NB4 (cell line): ENCODE results near the gene FSTL4.

Source experiments
- MYC ChIP-seq: IDR thresholded peaks from 2 replicates; pipeline ENCODE4 v1.6.1; 2011; ENCODE audit warnings: low read depth, low read length
- POLR2A ChIP-seq: IDR thresholded peaks from 2 replicates; pipeline ENCODE4 v1.6.1; 2011; ENCODE audit warnings: mild to moderate bottlenecking; ENCODE audit not compliant: insufficient read length; ENCODE audit errors: extremely low read depth
- TF ChIP-seq, protein P1 (sequence below): IDR thresholded peaks from one replicate; pipeline ENCODE4 v1.5.1; 2012; ENCODE audit warnings: low read depth, low read length
- TF ChIP-seq, protein P2 (sequence below): IDR thresholded peaks from 2 replicates; pipeline ENCODE4 v1.6.1; 2011; ENCODE audit warnings: low read depth, low read length

DNA sequence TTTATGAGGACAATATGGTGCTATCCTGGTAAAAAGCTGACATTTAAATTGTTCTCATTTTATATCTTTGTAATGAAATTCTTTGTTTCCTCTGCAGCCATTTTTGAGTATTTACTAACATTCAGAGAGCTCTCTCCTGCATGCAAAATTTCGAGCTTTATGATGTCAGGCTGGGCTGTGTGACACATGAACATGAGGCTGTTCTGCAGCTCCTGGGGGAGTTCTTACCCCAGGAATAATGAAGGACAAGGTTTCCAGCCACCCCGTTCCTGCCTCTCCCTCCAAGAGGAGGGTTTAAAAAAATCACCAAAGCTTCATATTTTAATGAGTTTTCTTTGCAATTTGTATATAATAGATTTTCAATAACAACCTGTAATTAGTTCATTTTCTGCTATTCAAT lies 308.2 kb downstream of the FSTL4 start:
- no peak for TF ChIP-seq POLR2A
- TF ChIP-seq, protein P1, sequence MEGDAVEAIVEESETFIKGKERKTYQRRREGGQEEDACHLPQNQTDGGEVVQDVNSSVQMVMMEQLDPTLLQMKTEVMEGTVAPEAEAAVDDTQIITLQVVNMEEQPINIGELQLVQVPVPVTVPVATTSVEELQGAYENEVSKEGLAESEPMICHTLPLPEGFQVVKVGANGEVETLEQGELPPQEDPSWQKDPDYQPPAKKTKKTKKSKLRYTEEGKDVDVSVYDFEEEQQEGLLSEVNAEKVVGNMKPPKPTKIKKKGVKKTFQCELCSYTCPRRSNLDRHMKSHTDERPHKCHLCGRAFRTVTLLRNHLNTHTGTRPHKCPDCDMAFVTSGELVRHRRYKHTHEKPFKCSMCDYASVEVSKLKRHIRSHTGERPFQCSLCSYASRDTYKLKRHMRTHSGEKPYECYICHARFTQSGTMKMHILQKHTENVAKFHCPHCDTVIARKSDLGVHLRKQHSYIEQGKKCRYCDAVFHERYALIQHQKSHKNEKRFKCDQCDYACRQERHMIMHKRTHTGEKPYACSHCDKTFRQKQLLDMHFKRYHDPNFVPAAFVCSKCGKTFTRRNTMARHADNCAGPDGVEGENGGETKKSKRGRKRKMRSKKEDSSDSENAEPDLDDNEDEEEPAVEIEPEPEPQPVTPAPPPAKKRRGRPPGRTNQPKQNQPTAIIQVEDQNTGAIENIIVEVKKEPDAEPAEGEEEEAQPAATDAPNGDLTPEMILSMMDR: no peak
- TF ChIP-seq MYC: no peak
- TF ChIP-seq, protein P2, sequence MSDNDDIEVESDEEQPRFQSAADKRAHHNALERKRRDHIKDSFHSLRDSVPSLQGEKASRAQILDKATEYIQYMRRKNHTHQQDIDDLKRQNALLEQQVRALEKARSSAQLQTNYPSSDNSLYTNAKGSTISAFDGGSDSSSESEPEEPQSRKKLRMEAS: no peak
